Liver (tissue), 3 donors: ENCODE data around the gene TET2.

Experiments
- RAD21 ChIP-seq, 2 donors: IDR thresholded peaks; 2 replicates each; pipeline ENCODE4 v1.6.1; 2016; ENCODE audit warnings: antibody characterized with exemption in 2 of 2, mild to moderate bottlenecking in 2 of 2
- TF ChIP-seq, protein P1 (sequence below): fragments of 150-350 bp; IDR thresholded peaks from 2 replicates; pipeline ENCODE4 v1.5.1; 2017; ENCODE audit warnings: improper control_type of control experiment, low read depth, low read length; ENCODE audit not compliant: missing input control
- TF ChIP-seq, protein P2 (sequence below): IDR thresholded peaks from 2 replicates; pipeline ENCODE4 v1.6.1; 2016; ENCODE audit warnings: antibody characterized with exemption
- donor health status: healthy.
- donor health status: healthy.

DNA sequence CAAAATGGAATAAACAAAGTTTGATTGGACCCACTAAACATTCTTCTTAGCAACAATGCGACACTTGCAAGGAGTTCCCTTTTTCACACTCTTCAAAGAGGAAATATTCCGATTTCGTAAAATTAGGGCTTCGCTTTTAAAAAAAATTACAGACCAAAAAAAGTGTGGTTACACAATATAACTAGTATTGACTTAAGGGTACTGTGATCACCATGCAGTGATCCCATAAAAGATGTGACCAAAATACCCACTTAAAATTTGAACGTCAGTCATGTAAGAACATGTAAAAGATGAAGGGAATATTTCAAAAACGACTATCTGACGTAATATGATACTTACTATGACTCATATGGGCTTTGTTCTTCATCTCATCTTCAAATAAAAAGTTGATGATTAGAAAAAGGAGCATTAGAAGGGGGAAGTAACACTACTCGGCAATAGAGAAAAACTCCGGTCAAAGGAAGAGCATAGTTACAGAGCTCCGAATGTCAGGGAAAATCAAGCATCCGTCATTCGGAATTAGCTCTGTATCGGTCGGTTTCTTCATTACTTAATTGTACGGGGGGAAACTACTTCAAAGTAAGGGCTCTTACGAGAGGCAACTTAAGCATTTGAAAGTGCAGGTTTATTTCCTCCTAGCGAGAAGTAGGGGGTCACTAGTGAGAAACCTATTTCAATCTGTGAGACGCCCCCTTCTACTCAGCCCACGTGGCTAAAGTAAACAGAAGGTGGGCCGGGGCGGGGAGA, 1.3 kb upstream of the TET2 start:
- TF ChIP-seq, protein P1, sequence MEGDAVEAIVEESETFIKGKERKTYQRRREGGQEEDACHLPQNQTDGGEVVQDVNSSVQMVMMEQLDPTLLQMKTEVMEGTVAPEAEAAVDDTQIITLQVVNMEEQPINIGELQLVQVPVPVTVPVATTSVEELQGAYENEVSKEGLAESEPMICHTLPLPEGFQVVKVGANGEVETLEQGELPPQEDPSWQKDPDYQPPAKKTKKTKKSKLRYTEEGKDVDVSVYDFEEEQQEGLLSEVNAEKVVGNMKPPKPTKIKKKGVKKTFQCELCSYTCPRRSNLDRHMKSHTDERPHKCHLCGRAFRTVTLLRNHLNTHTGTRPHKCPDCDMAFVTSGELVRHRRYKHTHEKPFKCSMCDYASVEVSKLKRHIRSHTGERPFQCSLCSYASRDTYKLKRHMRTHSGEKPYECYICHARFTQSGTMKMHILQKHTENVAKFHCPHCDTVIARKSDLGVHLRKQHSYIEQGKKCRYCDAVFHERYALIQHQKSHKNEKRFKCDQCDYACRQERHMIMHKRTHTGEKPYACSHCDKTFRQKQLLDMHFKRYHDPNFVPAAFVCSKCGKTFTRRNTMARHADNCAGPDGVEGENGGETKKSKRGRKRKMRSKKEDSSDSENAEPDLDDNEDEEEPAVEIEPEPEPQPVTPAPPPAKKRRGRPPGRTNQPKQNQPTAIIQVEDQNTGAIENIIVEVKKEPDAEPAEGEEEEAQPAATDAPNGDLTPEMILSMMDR: no peak
- no peak for TF ChIP-seq RAD21 (IDR thresholded peaks at IDR 0.05)
- TF ChIP-seq, protein P2, sequence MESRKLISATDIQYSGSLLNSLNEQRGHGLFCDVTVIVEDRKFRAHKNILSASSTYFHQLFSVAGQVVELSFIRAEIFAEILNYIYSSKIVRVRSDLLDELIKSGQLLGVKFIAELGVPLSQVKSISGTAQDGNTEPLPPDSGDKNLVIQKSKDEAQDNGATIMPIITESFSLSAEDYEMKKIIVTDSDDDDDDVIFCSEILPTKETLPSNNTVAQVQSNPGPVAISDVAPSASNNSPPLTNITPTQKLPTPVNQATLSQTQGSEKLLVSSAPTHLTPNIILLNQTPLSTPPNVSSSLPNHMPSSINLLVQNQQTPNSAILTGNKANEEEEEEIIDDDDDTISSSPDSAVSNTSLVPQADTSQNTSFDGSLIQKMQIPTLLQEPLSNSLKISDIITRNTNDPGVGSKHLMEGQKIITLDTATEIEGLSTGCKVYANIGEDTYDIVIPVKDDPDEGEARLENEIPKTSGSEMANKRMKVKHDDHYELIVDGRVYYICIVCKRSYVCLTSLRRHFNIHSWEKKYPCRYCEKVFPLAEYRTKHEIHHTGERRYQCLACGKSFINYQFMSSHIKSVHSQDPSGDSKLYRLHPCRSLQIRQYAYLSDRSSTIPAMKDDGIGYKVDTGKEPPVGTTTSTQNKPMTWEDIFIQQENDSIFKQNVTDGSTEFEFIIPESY: no peak
